HepG2 (cell line): ENCODE results near the gene KLK10. TPM values are rescaled to one million over a fixed set of nuclear protein-coding genes. Genes with fewer than 3 reads are reported as not detected.

Experiments
- ATAC-seq: fragments of 200-7000 bp; cut with Tn5 transposase; 3 replicates; pipeline ENCODE4 v1.9.1; 2020; ENCODE audit warnings: mild to moderate bottlenecking, moderate library complexity
- BruUV-seq: library from RNA; stranded (reverse); fragments of 400-500 nt; replicated peaks from 2 replicates; lab custom pipeline; 2021; lab: Mats Ljungman, UMichigan
- CTCF ChIA-PET: fragments of 300-600 bp; formaldehyde crosslinking; extraction: SDS; loops from one replicate; lab custom pipeline; 2021; ENCODE audit warnings: low total read pairs, inconsistent platforms, low intra/inter-chr PET ratio; lab: Yijun Ruan, JAX
- POLR2A ChIA-PET: fragments of 350-600 bp; sonication (Branson Sonifier 250); formaldehyde crosslinking; loops from one replicate; lab custom pipeline; 2020; ENCODE audit warnings: antibody characterized with exemption, inconsistent platforms; lab: Yijun Ruan, JAX
- DNase-seq: peaks from one replicate; pipeline ENCODE4 v3.0.0-alpha.2; 2015; ENCODE audit warnings: low spot score
- FAIRE-seq: peaks from 3 replicates; lab custom pipeline; 2011; peaks lifted over from hg19 to GRCh38; lab: Jason Lieb, UNC
- H2AFZ ChIP-seq: one replicate; pipeline ENCODE4 v1.6.1; 2011; ENCODE audit warnings: low read length, inconsistent platforms
- H3K27ac ChIP-seq: fragments of 300-600 bp; 3 replicates; pipeline ENCODE4 v1.8.0; 2011; ENCODE audit warnings: mixed run types, mild to moderate bottlenecking, mixed read lengths, low read length, inconsistent platforms; ENCODE audit not compliant: insufficient read depth; ENCODE audit errors: extremely low read length
- H3K27me3 ChIP-seq, 2 experiments: fragments of 200-600 bp in 1 of 2; 2 replicates in 1 of 2; 3 replicates in 1 of 2; pipeline versions ENCODE4 v1.6.0 to v1.8.0; 2011; ENCODE audit warnings: low read length in 2 of 2, mild to moderate bottlenecking in 2 of 2, moderate library complexity in 2 of 2, inconsistent platforms in 1 of 2; ENCODE audit not compliant: insufficient read depth in 2 of 2, control insufficient read depth in 1 of 2
- H3K36me3 ChIP-seq, 2 experiments: fragments of 200-600 bp in 1 of 2; replicated peaks in 1 of 2; 2 replicates in 1 of 2; 3 replicates in 1 of 2; pipeline versions ENCODE4 v1.5.1 to v1.8.0; 2011; ENCODE audit warnings: low read length in 2 of 2, inconsistent platforms in 1 of 2; ENCODE audit not compliant: insufficient read depth in 2 of 2, control insufficient read depth in 1 of 2
- H3K4me1 ChIP-seq: 2 replicates; pipeline ENCODE4 v1.5.1; 2012; ENCODE audit warnings: low read length, inconsistent platforms; ENCODE audit not compliant: insufficient read depth
- H3K4me2 ChIP-seq: 2 replicates; pipeline ENCODE4 v1.6.0; 2011; ENCODE audit warnings: low read depth, low read length, inconsistent platforms
- H3K4me3 ChIP-seq, 3 experiments: fragments of 200-600 bp in 1 of 3; sonication (generic), shearing (Covaris generic) in 1 of 3; replicated peaks in 1 of 3; 2 replicates each; pipeline ENCODE4 v1.5.1; 2011 to 2016; ENCODE audit warnings: low read length in 3 of 3, inconsistent platforms in 2 of 3, low read depth in 2 of 3, mild to moderate bottlenecking in 2 of 3, control low read depth in 1 of 3, mixed read lengths in 1 of 3; ENCODE audit not compliant: insufficient read depth in 1 of 3
- H3K79me2 ChIP-seq: one replicate; pipeline ENCODE4 v1.6.1; 2011; ENCODE audit warnings: low read length, inconsistent platforms; ENCODE audit not compliant: insufficient read depth
- H3K9ac ChIP-seq: 2 replicates; pipeline ENCODE4 v1.6.0; 2011; ENCODE audit warnings: mild to moderate bottlenecking, low read depth, low read length, inconsistent platforms; ENCODE audit not compliant: insufficient read depth
- H3K9me3 ChIP-seq: 2 replicates; pipeline ENCODE4 v1.5.1; 2012; ENCODE audit warnings: mild to moderate bottlenecking, low read length
- H4K20me1 ChIP-seq: 2 replicates; pipeline ENCODE4 v1.6.0; 2011; ENCODE audit warnings: inconsistent platforms, mild to moderate bottlenecking, low read length, moderate library complexity; ENCODE audit not compliant: insufficient read depth
- ATF7 ChIP-seq, 2 experiments: fragments of 450-650 bp in 1 of 2; sonication (generic) in 1 of 2; formaldehyde crosslinking in 1 of 2; IDR thresholded peaks; 2 replicates each; pipeline versions ENCODE4 v1.4.0 to v1.6.1; 2016 to 2020; ENCODE audit warnings: antibody characterized with exemption in 1 of 2, mild to moderate bottlenecking in 1 of 2, missing genetic modification reagents in 1 of 2
- EP300 ChIP-seq, 3 experiments: sonication (generic) in 1 of 3; formaldehyde crosslinking in 1 of 3; IDR thresholded peaks; 2 replicates each; pipeline versions ENCODE4 v1.5.1 to v1.6.1; 2011 to 2020; ENCODE audit warnings: low read depth in 2 of 3, low read length in 2 of 3, borderline replicate concordance in 1 of 3, improper control_type of control experiment in 1 of 3, mild to moderate bottlenecking in 1 of 3, missing genetic modification reagents in 1 of 3, moderate library complexity in 1 of 3
- FOXC1 ChIP-seq: sonication (generic); formaldehyde crosslinking; IDR thresholded peaks from 2 replicates; pipeline ENCODE4 v1.8.0; 2022; ENCODE audit warnings: mild to moderate bottlenecking, missing genetic modification reagents, borderline replicate concordance
- FOXM1 ChIP-seq: sonication (generic); formaldehyde crosslinking; IDR thresholded peaks from 2 replicates; pipeline ENCODE4 v1.5.0; 2020; ENCODE audit warnings: missing genetic modification reagents
- GATAD1 ChIP-seq: IDR thresholded peaks from 2 replicates; pipeline ENCODE4 v1.6.1; 2016; ENCODE audit warnings: missing genetic modification reagents, missing compliant biosample characterization
- JUN ChIP-seq: sonication (generic); formaldehyde crosslinking; IDR thresholded peaks from 2 replicates; pipeline ENCODE4 v1.4.0; 2020; ENCODE audit warnings: mild to moderate bottlenecking, missing genetic modification reagents
- NBN ChIP-seq: fragments of 450-650 bp; conservative IDR thresholded peaks from 2 replicates; pipeline ENCODE4 v1.6.1; 2017
- NR2F6 ChIP-seq, 2 experiments: IDR thresholded peaks; 2 replicates each; pipeline ENCODE4 v1.6.1; 2016; ENCODE audit warnings: antibody characterized with exemption in 1 of 2, mild to moderate bottlenecking in 1 of 2
- SIX1 ChIP-seq: sonication (generic); formaldehyde crosslinking; IDR thresholded peaks from 2 replicates; pipeline ENCODE4 v1.4.0; 2020; ENCODE audit warnings: missing genetic modification reagents, borderline replicate concordance
- ZNF20 ChIP-seq: sonication (generic); formaldehyde crosslinking; IDR thresholded peaks from 2 replicates; pipeline ENCODE4 v1.4.0; 2020; ENCODE audit warnings: mild to moderate bottlenecking, moderate library complexity, missing genetic modification reagents
- ZNF282 ChIP-seq: fragments of 450-650 bp; IDR thresholded peaks from 2 replicates; pipeline ENCODE4 v1.6.1; 2018; ENCODE audit not compliant: partially characterized antibody
- ZNF382 ChIP-seq: sonication (generic); formaldehyde crosslinking; IDR thresholded peaks from 2 replicates; pipeline ENCODE4 v1.5.0; 2020; ENCODE audit warnings: missing genetic modification reagents, mild to moderate bottlenecking, borderline replicate concordance
- ZNF512 ChIP-seq: sonication (generic); formaldehyde crosslinking; IDR thresholded peaks from 2 replicates; pipeline ENCODE4 v1.4.0; 2020; ENCODE audit warnings: mild to moderate bottlenecking, missing genetic modification reagents
- WGBS: methylation state at CpG from one replicate; pipeline ENCODE4 v1.1.6; 2017; ENCODE audit warnings: low lambda C conversion rate; 5-methylcytosine and 5-hydroxymethylcytosine counted together
- in situ Hi-C: cut with HindIII; loops from 2 replicates; pipeline ENCODE4 v1.10.0; 2017; ENCODE audit warnings: low pct_unique_long_range_greater_than_20kb; ENCODE audit not compliant: extremely low pct_ligation_motif_present
- intact Hi-C: fragments of 100-400 bp; cut with micrococcal nuclease; formaldehyde crosslinking; loops from one replicate; pipeline ENCODE4 v1.10.0; 2022; ENCODE audit not compliant: unreplicated experiment
- polyA plus RNA-seq, 8 experiments: library from polyadenylated mRNA; depleted of rRNA in 3 of 8; stranded (reverse) in 7 of 8; unstranded in 1 of 8; fragments of >200 nt; fragmentation: Illumina TruSeq in 4 of 8; extraction: Trizol in 4 of 8; gene quantifications; 2 replicates each; pipeline versions ENCODE4 v1.2.1 to v1.2.3, GENCODE V29; 2011 to 2016; ENCODE audit warnings: low read depth in 4 of 8, missing spikeins in 1 of 8, mixed read lengths in 1 of 8; ENCODE audit not compliant: insufficient read depth in 1 of 8
- total RNA-seq, 5 experiments: library from RNA; depleted of rRNA; stranded (reverse); fragments of >200 nt; fragmentation: Illumina TruSeq; extraction: Trizol; gene quantifications; 2 replicates each; pipeline ENCODE4 v1.2.3, GENCODE V29; 2016; ENCODE audit warnings: low read depth in 1 of 5
- TF ChIP-seq, protein P1 (sequence below): sonication (generic); formaldehyde crosslinking; IDR thresholded peaks from 2 replicates; pipeline ENCODE4 v1.8.0; 2022; ENCODE audit warnings: mild to moderate bottlenecking, missing genetic modification reagents; ENCODE audit not compliant: insufficient replicate concordance
- TF ChIP-seq, protein P2 (sequence below): sonication (generic); formaldehyde crosslinking; IDR thresholded peaks from 2 replicates; pipeline ENCODE4 v1.5.1; 2020; ENCODE audit warnings: missing genetic modification reagents, mild to moderate bottlenecking, borderline replicate concordance

Gene KLK10
- total and polyA plus RNA-seq, 2 of the 13 experiments (the other 11 are each of a cell fraction or from before 2014, with no cell fraction given), result not detected

DNA sequence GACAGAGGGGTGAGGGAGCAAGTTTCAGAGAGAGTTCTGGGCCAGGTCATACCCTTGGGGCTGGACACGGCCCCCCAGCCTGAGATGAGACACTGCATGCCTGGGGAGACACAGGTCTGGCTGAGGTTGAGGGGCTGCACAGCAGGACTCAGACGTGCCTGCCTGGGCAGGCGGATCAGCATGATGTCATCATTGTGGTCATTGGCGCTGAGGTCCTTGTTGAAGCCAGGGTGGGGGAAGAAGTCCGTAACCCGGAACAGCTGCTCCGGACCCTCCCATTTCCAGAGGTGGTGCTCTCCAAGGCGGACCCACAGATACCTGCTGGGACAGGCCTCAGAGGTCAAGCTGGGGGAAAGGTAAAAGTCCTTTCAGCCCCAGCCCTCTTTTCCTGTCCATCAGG is 13.1 kb downstream of the KLK10 start:
- CTCF ChIA-PET, result no interaction called here
- WGBS, result 0% methylated on average over 1 of the region's 8 CpGs
- no peak for ATAC-seq
- Histone ChIP-seq H3K9ac (no peak overlapping the region), H3K27me3 (peaks cover 1 to 7% of the 10 kb centered on the region in 2 experiments; a peak in 2 of 5 replicates), H2AFZ (no peak overlapping the region), H3K4me1 (no peaks in the 10 kb centered on the region), H4K20me1 (no peaks in the 10 kb centered on the region), H3K36me3 (no peaks in the 10 kb centered on the region), H3K9me3 (no peaks in the 10 kb centered on the region), H3K4me3 (no peak overlapping the region), H3K4me2 (no peak overlapping the region), H3K27ac (no peak overlapping the region), H3K79me2 (no peaks in the 10 kb centered on the region)
- DNase-seq, result no peak
- BruUV-seq, result no TSS peak
- FAIRE-seq, result no peak
- POLR2A ChIA-PET, result no interaction called here
- peak; percentile 81 for TF ChIP-seq ATF7 (IDR thresholded peaks at IDR 0.05)
- no peak for TF ChIP-seq ATF7 (CRISPR knock-in tag; IDR thresholded peaks at IDR 0.05)
- TF ChIP-seq, protein P1, sequence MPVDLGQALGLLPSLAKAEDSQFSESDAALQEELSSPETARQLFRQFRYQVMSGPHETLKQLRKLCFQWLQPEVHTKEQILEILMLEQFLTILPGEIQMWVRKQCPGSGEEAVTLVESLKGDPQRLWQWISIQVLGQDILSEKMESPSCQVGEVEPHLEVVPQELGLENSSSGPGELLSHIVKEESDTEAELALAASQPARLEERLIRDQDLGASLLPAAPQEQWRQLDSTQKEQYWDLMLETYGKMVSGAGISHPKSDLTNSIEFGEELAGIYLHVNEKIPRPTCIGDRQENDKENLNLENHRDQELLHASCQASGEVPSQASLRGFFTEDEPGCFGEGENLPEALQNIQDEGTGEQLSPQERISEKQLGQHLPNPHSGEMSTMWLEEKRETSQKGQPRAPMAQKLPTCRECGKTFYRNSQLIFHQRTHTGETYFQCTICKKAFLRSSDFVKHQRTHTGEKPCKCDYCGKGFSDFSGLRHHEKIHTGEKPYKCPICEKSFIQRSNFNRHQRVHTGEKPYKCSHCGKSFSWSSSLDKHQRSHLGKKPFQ (CRISPR knock-in tag), result no peak
- intact Hi-C loops, result no loop called here
- in situ Hi-C loops, result no loop called here

GRCh38 chr19:51005248-51005647 is 14.3 kb downstream of the KLK10 start:
- BruUV-seq, result no TSS peak
- ATAC-seq (no peak), FAIRE-seq (no peak), DNase-seq (no peak)
- Histone ChIP-seq H4K20me1 (no peaks in the 10 kb centered on the region), H3K9ac (no peak overlapping the region), H3K4me3 (no peak overlapping the region), H2AFZ (no peak overlapping the region), H3K79me2 (no peaks in the 10 kb centered on the region), H3K36me3 (no peaks in the 10 kb centered on the region), H3K4me1 (no peaks in the 10 kb centered on the region), H3K27me3 (peaks cover 3 to 10% of the 10 kb centered on the region in 2 experiments; a peak in 3 of 5 replicates), H3K9me3 (no peaks in the 10 kb centered on the region), H3K4me2 (no peak overlapping the region), H3K27ac (no peak overlapping the region)
- in situ Hi-C loops (no loop called here), intact Hi-C loops (no loop called here)
- ChIA-PET POLR2A (no interaction called here), CTCF (no interaction called here)
- 22% methylated on average over 1 of the region's 1 CpG for WGBS
- no peak for TF ChIP-seq NR2F6 (IDR thresholded peaks at IDR 0.05)
- no peak for TF ChIP-seq NR2F6 (CRISPR knock-in tag; IDR thresholded peaks at IDR 0.05)
- TF ChIP-seq ZNF282, result no peak
- no peak for TF ChIP-seq ZNF512
- TF ChIP-seq FOXC1, result no peak
- no peak for TF ChIP-seq ZNF20 (CRISPR knock-in tag)
- TF ChIP-seq, protein P2, sequence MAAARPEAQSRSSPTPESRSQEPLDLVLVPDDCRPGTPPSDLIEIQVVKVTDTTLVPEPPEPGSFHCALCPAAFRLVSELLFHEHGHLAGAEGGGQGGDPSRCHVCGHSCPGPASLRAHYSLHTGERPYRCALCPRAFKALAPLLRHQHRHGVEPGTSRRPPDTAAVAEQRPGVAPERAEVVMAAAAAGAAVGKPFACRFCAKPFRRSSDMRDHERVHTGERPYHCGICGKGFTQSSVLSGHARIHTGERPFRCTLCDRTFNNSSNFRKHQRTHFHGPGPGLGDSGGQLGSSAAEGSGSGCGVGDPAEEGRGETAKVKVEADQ (CRISPR knock-in tag), result no peak
- no peak for TF ChIP-seq ZNF382 (CRISPR knock-in tag)
- no peak for TF ChIP-seq EP300 (IDR thresholded peaks at IDR 0.05; ENCODE audit: low read depth in 2 of 2, low read length in 2 of 2)
- TF ChIP-seq EP300 (CRISPR knock-in tag; IDR thresholded peaks at IDR 0.05; ENCODE audit: borderline replicate concordance), result no peak
- TF ChIP-seq JUN (CRISPR knock-in tag), result no peak
- TF ChIP-seq GATAD1, result no peak
- TF ChIP-seq SIX1 (CRISPR knock-in tag), result no peak
- TF ChIP-seq NBN, result no peak
- no peak for TF ChIP-seq FOXM1 (CRISPR knock-in tag)
